ENCODE measurements around the gene TLL1.

- TF ChIP-seq, protein P1, sequence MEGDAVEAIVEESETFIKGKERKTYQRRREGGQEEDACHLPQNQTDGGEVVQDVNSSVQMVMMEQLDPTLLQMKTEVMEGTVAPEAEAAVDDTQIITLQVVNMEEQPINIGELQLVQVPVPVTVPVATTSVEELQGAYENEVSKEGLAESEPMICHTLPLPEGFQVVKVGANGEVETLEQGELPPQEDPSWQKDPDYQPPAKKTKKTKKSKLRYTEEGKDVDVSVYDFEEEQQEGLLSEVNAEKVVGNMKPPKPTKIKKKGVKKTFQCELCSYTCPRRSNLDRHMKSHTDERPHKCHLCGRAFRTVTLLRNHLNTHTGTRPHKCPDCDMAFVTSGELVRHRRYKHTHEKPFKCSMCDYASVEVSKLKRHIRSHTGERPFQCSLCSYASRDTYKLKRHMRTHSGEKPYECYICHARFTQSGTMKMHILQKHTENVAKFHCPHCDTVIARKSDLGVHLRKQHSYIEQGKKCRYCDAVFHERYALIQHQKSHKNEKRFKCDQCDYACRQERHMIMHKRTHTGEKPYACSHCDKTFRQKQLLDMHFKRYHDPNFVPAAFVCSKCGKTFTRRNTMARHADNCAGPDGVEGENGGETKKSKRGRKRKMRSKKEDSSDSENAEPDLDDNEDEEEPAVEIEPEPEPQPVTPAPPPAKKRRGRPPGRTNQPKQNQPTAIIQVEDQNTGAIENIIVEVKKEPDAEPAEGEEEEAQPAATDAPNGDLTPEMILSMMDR (conservative IDR thresholded peaks at IDR 0.05; ENCODE audit: low read depth, low read length), result no peak
- TF ChIP-seq EZH2 (IDR thresholded peaks at IDR 0.05; ENCODE audit: low read length, unreplicated experiment) (no peak), EZH2phosphoT487 (IDR thresholded peaks at IDR 0.05; ENCODE audit: borderline replicate concordance, low read length) (no peak)
These were observed 114.1 kb downstream of the TLL1 start for GRCh38 chr4:165986956-165987698.
